GM20000 (cell line): ENCODE measurements around the gene BCL7B.
"Not testable (repeated sequence)": the region's sequence is repeated elsewhere in the genome, so short reads cannot be mapped to it uniquely, and the experiment has no call there.

Experiments used
- DNase-seq: peaks from one replicate; pipeline ENCODE4 v3.0.0; 2012; ENCODE audit warnings: low spot score
- CTCF ChIP-seq: IDR thresholded peaks from 2 replicates; pipeline ENCODE4 v1.5.1; 2012; ENCODE audit warnings: mild to moderate bottlenecking, control low read depth; ENCODE audit errors: extremely low read depth, missing control alignments

The BCL7B gene

GRCh38 chr7:73504017-73504416 is 53.5 kb downstream of the BCL7B start:
- TF ChIP-seq CTCF, result no peak
- no peak for DNase-seq

- DNase-seq, result no peak
- TF ChIP-seq CTCF, result no peak
Observed at GRCh38 chr7:73503229-73503628, 54.3 kb downstream of the BCL7B start.

- no peak for TF ChIP-seq CTCF
- no peak for DNase-seq
Observed at GRCh38 chr7:73496626-73497025, 60.9 kb downstream of the BCL7B start.

GRCh38 chr7:73495507-73495906 is 62.0 kb downstream of the BCL7B start:
- DNase-seq, result not testable (repeated sequence)

GRCh38 chr7:73489976-73490375 is 67.5 kb downstream of the BCL7B start:
- no peak for DNase-seq
- TF ChIP-seq CTCF, result no peak

GRCh38 chr7:73487486-73487885 is 70.0 kb downstream of the BCL7B start:
- TF ChIP-seq CTCF, result no peak
- DNase-seq, result no peak
